GM23338 (cell line): ENCODE data around the gene CFAP298. TPM values are rescaled to one million over a fixed set of nuclear protein-coding genes. Genes with fewer than 3 reads are reported as not detected.

Source experiments
- ATAC-seq: fragments of 200-7000 bp; cut with Tn5 transposase; 3 replicates; pipeline ENCODE4 v1.9.1; 2020
- DNase-seq: peaks from one replicate; pipeline ENCODE4 v3.0.0-alpha.2; 2015; ENCODE audit warnings: low spot score
- H2AFZ ChIP-seq: fragments of 200-600 bp; sonication (generic); 2 replicates; pipeline ENCODE4 v1.8.0; 2016; ENCODE audit warnings: antibody characterized with exemption, mild to moderate bottlenecking, moderate library complexity
- H3F3A ChIP-seq: fragments of 200-600 bp; sonication (generic); replicated peaks from 2 replicates; pipeline ENCODE4 v1.8.0; 2017; ENCODE audit warnings: antibody characterized with exemption, mixed run types, low read depth
- H3K27ac ChIP-seq: fragments of 200-600 bp; sonication (generic); 2 replicates; pipeline ENCODE4 v1.6.1; 2016; ENCODE audit warnings: low read depth
- H3K27me3 ChIP-seq: fragments of 200-600 bp; sonication (generic); 2 replicates; pipeline ENCODE4 v1.8.0; 2016; ENCODE audit warnings: mild to moderate bottlenecking, mixed run types, moderate library complexity; ENCODE audit not compliant: insufficient read depth
- H3K36me3 ChIP-seq: fragments of 200-600 bp; sonication (generic); 2 replicates; pipeline ENCODE4 v1.8.0; 2016; ENCODE audit warnings: mild to moderate bottlenecking; ENCODE audit not compliant: insufficient read depth
- H3K4me1 ChIP-seq: fragments of 200-600 bp; sonication (generic); 2 replicates; pipeline ENCODE4 v1.8.0; 2016; ENCODE audit warnings: mild to moderate bottlenecking, moderate library complexity; ENCODE audit not compliant: insufficient read depth
- H3K4me2 ChIP-seq: fragments of 200-600 bp; sonication (generic); 2 replicates; pipeline ENCODE4 v1.7.1; 2017; ENCODE audit warnings: mixed run types
- H3K4me3 ChIP-seq: fragments of 200-600 bp; sonication (generic); 2 replicates; pipeline ENCODE4 v1.6.1; 2016; ENCODE audit warnings: mixed run types
- H3K79me2 ChIP-seq: fragments of 200-600 bp; sonication (generic); replicated peaks from 2 replicates; pipeline ENCODE4 v1.8.0; 2017; ENCODE audit warnings: mild to moderate bottlenecking; ENCODE audit not compliant: insufficient read depth
- H3K9me2 ChIP-seq: fragments of 200-600 bp; sonication (generic); 2 replicates; pipeline ENCODE4 v1.8.0; 2017; ENCODE audit not compliant: insufficient read depth
- H4K20me1 ChIP-seq: fragments of 200-600 bp; sonication (generic); replicated peaks from 2 replicates; pipeline ENCODE4 v1.8.0; 2017; ENCODE audit warnings: mild to moderate bottlenecking; ENCODE audit not compliant: insufficient read depth
- H3K27ac Mint-ChIP-seq: 2 replicates; pipeline ENCODE4 v1.8.0; 2020; ENCODE audit warnings: inconsistent platforms, mild to moderate bottlenecking, moderate library complexity, mixed read lengths
- H3K27me3 Mint-ChIP-seq: 3 replicates; pipeline ENCODE4 v1.8.0; 2022; ENCODE audit warnings: low read depth, mild to moderate bottlenecking, moderate library complexity, mixed read lengths, inconsistent platforms; ENCODE audit not compliant: insufficient read depth, poor library complexity
- H3K36me3 Mint-ChIP-seq: 3 replicates; pipeline ENCODE4 v1.8.0; 2021; ENCODE audit warnings: low read depth, mild to moderate bottlenecking, inconsistent platforms, moderate library complexity, mixed read lengths
- H3K4me1 Mint-ChIP-seq: 3 replicates; pipeline ENCODE4 v1.8.0; 2020; ENCODE audit warnings: mild to moderate bottlenecking, inconsistent platforms, mixed read lengths
- H3K4me3 Mint-ChIP-seq: 3 replicates; pipeline ENCODE4 v1.8.0; 2021; ENCODE audit warnings: moderate library complexity, mild to moderate bottlenecking, inconsistent platforms, mixed read lengths
- H3K9me3 Mint-ChIP-seq: 3 replicates; pipeline ENCODE4 v1.8.0; 2020; ENCODE audit warnings: moderate library complexity, mild to moderate bottlenecking, inconsistent platforms, mixed read lengths
- CREB1 ChIP-seq: fragments of 250-450 bp; sonication (Bioruptor Pico); IDR thresholded peaks from 2 replicates; pipeline ENCODE4 v1.5.0; 2020; ENCODE audit warnings: low read depth, mild to moderate bottlenecking, moderate library complexity
- EZH2 ChIP-seq: fragments of 200-600 bp; sonication (generic); IDR thresholded peaks from one replicate; pipeline ENCODE4 v1.8.0; 2017; ENCODE audit warnings: antibody characterized with exemption, mild to moderate bottlenecking, low read depth; ENCODE audit not compliant: unreplicated experiment
- EZH2phosphoT487 ChIP-seq: fragments of 200-600 bp; sonication (generic); IDR thresholded peaks from one replicate; pipeline ENCODE4 v1.8.1; 2018; ENCODE audit warnings: antibody characterized with exemption; ENCODE audit not compliant: unreplicated experiment
- JUNB ChIP-seq: IDR thresholded peaks from one replicate; pipeline ENCODE4 v1.6.1; 2016; ENCODE audit warnings: antibody characterized with exemption; ENCODE audit not compliant: unreplicated experiment
- NANOG ChIP-seq: IDR thresholded peaks from 2 replicates; pipeline ENCODE4 v1.6.1; 2016; ENCODE audit warnings: antibody characterized with exemption, borderline replicate concordance
- POLR2AphosphoS5 ChIP-seq: IDR thresholded peaks from 2 replicates; pipeline ENCODE4 v1.6.1; 2016; ENCODE audit warnings: antibody characterized with exemption, low read depth
- STAT1 ChIP-seq: IDR thresholded peaks from one replicate; pipeline ENCODE4 v1.6.1; 2016; ENCODE audit warnings: antibody characterized with exemption; ENCODE audit not compliant: unreplicated experiment
- ZNF114 ChIP-seq: fragments of 250-450 bp; sonication (Bioruptor Pico); IDR thresholded peaks from 2 replicates; pipeline ENCODE4 v1.5.0; 2020; ENCODE audit warnings: mild to moderate bottlenecking, moderate library complexity
- ZNF331 ChIP-seq: fragments of 250-450 bp; sonication (Bioruptor Pico); IDR thresholded peaks from 2 replicates; pipeline ENCODE4 v1.5.0; 2020; ENCODE audit warnings: low read depth, mild to moderate bottlenecking, moderate library complexity
- polyA plus RNA-seq: library from polyadenylated mRNA; unstranded; fragments of >200 nt; fragmentation: Nextera tagmentation; extraction: Ambion mirVana; gene quantifications from 2 replicates; pipeline ENCODE4 v1.2.1, GENCODE V29; 2016
- total RNA-seq: library from RNA; depleted of rRNA; stranded (reverse); fragments of >200 nt; shearing (Covaris generic); gene quantifications from 2 replicates; pipeline ENCODE4 v1.2.3, GENCODE V29; 2014
- TF ChIP-seq, protein P1 (sequence below): IDR thresholded peaks from 2 replicates; pipeline ENCODE4 v1.6.1; 2016; ENCODE audit warnings: antibody characterized with exemption
- TF ChIP-seq, protein P2 (sequence below), 2 experiments: fragments of 200-600 bp in 1 of 2; sonication (generic) in 1 of 2; conservative IDR thresholded peaks; 2 replicates each; pipeline versions ENCODE4 v1.5.1 to v1.6.1; 2016 to 2017; ENCODE audit warnings: antibody characterized with exemption in 2 of 2, low read depth in 2 of 2, mild to moderate bottlenecking in 2 of 2, moderate library complexity in 1 of 2
- TF ChIP-seq, protein P3 (sequence below): IDR thresholded peaks from one replicate; pipeline ENCODE4 v1.6.1; 2018; ENCODE audit warnings: antibody characterized with exemption; ENCODE audit not compliant: unreplicated experiment
- TF ChIP-seq, protein P4 (sequence below): fragments of 250-450 bp; sonication (Bioruptor Pico); IDR thresholded peaks from 2 replicates; pipeline ENCODE4 v1.5.0; 2020; ENCODE audit warnings: mild to moderate bottlenecking, moderate library complexity

CFAP298 gene
- total and polyA plus RNA-seq, 2 experiments from 2014 or later, result 46.6 to 157 TPM

DNA sequence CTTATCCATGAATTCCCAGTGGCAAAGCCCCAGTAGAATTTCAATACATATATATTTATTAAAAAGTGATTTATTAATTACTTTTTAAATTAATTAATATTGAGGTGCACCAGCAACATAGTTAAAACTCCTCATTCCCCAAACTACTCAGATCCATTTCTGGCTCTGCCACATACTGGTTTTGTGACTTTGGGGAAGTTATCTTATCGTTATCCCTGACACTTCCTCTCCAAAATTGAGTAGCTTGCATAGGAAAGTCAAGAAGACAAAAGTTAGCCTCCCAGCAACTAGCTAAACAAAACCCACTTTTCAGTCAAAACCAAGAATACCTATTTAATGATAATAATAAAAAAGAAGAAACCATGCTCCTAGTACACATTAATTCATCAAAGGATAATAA, 62.7 kb downstream of the CFAP298 start:
- Mint-ChIP-seq H3K27me3 (peaks cover 1% of the 10 kb centered on the region), H3K4me1 (peaks cover 7% of the 10 kb centered on the region), H3K36me3 (no peaks in the 10 kb centered on the region), H3K9me3 (no peaks in the 10 kb centered on the region), H3K4me3 (no peak overlapping the region), H3K27ac (no peak overlapping the region)
- no peak for TF ChIP-seq NANOG
- TF ChIP-seq EZH2phosphoT487, result no peak
- TF ChIP-seq, protein P1, sequence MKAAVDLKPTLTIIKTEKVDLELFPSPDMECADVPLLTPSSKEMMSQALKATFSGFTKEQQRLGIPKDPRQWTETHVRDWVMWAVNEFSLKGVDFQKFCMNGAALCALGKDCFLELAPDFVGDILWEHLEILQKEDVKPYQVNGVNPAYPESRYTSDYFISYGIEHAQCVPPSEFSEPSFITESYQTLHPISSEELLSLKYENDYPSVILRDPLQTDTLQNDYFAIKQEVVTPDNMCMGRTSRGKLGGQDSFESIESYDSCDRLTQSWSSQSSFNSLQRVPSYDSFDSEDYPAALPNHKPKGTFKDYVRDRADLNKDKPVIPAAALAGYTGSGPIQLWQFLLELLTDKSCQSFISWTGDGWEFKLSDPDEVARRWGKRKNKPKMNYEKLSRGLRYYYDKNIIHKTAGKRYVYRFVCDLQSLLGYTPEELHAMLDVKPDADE, result no peak
- TF ChIP-seq ZNF114 (CRISPR knock-in tag), result no peak
- TF ChIP-seq ZNF331 (CRISPR knock-in tag), result no peak
- TF ChIP-seq, protein P2, sequence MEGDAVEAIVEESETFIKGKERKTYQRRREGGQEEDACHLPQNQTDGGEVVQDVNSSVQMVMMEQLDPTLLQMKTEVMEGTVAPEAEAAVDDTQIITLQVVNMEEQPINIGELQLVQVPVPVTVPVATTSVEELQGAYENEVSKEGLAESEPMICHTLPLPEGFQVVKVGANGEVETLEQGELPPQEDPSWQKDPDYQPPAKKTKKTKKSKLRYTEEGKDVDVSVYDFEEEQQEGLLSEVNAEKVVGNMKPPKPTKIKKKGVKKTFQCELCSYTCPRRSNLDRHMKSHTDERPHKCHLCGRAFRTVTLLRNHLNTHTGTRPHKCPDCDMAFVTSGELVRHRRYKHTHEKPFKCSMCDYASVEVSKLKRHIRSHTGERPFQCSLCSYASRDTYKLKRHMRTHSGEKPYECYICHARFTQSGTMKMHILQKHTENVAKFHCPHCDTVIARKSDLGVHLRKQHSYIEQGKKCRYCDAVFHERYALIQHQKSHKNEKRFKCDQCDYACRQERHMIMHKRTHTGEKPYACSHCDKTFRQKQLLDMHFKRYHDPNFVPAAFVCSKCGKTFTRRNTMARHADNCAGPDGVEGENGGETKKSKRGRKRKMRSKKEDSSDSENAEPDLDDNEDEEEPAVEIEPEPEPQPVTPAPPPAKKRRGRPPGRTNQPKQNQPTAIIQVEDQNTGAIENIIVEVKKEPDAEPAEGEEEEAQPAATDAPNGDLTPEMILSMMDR (conservative IDR thresholded peaks at IDR 0.05; ENCODE audit: low read depth in 2 of 2), result no peak
- TF ChIP-seq CREB1 (CRISPR knock-in tag), result no peak
- TF ChIP-seq, protein P3, sequence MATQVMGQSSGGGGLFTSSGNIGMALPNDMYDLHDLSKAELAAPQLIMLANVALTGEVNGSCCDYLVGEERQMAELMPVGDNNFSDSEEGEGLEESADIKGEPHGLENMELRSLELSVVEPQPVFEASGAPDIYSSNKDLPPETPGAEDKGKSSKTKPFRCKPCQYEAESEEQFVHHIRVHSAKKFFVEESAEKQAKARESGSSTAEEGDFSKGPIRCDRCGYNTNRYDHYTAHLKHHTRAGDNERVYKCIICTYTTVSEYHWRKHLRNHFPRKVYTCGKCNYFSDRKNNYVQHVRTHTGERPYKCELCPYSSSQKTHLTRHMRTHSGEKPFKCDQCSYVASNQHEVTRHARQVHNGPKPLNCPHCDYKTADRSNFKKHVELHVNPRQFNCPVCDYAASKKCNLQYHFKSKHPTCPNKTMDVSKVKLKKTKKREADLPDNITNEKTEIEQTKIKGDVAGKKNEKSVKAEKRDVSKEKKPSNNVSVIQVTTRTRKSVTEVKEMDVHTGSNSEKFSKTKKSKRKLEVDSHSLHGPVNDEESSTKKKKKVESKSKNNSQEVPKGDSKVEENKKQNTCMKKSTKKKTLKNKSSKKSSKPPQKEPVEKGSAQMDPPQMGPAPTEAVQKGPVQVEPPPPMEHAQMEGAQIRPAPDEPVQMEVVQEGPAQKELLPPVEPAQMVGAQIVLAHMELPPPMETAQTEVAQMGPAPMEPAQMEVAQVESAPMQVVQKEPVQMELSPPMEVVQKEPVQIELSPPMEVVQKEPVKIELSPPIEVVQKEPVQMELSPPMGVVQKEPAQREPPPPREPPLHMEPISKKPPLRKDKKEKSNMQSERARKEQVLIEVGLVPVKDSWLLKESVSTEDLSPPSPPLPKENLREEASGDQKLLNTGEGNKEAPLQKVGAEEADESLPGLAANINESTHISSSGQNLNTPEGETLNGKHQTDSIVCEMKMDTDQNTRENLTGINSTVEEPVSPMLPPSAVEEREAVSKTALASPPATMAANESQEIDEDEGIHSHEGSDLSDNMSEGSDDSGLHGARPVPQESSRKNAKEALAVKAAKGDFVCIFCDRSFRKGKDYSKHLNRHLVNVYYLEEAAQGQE, result no peak
- TF ChIP-seq EZH2, result no peak
- no peak for TF ChIP-seq JUNB
- TF ChIP-seq, protein P4, sequence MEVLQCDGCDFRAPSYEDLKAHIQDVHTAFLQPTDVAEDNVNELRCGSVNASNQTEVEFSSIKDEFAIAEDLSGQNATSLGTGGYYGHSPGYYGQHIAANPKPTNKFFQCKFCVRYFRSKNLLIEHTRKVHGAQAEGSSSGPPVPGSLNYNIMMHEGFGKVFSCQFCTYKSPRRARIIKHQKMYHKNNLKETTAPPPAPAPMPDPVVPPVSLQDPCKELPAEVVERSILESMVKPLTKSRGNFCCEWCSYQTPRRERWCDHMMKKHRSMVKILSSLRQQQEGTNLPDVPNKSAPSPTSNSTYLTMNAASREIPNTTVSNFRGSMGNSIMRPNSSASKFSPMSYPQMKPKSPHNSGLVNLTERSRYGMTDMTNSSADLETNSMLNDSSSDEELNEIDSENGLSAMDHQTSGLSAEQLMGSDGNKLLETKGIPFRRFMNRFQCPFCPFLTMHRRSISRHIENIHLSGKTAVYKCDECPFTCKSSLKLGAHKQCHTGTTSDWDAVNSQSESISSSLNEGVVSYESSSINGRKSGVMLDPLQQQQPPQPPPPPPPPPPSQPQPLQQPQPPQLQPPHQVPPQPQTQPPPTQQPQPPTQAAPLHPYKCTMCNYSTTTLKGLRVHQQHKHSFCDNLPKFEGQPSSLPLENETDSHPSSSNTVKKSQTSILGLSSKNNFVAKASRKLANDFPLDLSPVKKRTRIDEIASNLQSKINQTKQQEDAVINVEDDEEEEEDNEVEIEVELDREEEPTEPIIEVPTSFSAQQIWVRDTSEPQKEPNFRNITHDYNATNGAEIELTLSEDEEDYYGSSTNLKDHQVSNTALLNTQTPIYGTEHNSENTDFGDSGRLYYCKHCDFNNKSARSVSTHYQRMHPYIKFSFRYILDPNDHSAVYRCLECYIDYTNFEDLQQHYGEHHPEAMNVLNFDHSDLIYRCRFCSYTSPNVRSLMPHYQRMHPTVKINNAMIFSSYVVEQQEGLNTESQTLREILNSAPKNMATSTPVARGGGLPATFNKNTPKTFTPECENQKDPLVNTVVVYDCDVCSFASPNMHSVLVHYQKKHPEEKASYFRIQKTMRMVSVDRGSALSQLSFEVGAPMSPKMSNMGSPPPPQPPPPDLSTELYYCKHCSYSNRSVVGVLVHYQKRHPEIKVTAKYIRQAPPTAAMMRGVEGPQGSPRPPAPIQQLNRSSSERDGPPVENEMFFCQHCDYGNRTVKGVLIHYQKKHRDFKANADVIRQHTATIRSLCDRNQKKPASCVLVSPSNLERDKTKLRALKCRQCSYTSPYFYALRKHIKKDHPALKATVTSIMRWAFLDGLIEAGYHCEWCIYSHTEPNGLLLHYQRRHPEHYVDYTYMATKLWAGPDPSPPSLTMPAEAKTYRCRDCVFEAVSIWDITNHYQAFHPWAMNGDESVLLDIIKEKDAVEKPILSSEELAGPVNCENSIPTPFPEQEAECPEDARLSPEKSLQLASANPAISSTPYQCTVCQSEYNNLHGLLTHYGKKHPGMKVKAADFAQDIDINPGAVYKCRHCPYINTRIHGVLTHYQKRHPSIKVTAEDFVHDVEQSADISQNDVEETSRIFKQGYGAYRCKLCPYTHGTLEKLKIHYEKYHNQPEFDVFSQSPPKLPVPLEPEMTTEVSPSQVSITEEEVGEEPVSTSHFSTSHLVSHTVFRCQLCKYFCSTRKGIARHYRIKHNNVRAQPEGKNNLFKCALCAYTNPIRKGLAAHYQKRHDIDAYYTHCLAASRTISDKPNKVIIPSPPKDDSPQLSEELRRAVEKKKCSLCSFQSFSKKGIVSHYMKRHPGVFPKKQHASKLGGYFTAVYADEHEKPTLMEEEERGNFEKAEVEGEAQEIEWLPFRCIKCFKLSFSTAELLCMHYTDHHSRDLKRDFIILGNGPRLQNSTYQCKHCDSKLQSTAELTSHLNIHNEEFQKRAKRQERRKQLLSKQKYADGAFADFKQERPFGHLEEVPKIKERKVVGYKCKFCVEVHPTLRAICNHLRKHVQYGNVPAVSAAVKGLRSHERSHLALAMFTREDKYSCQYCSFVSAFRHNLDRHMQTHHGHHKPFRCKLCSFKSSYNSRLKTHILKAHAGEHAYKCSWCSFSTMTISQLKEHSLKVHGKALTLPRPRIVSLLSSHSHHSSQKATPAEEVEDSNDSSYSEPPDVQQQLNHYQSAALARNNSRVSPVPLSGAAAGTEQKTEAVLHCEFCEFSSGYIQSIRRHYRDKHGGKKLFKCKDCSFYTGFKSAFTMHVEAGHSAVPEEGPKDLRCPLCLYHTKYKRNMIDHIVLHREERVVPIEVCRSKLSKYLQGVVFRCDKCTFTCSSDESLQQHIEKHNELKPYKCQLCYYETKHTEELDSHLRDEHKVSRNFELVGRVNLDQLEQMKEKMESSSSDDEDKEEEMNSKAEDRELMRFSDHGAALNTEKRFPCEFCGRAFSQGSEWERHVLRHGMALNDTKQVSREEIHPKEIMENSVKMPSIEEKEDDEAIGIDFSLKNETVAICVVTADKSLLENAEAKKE, result no peak
- TF ChIP-seq STAT1, result no peak
- no peak for TF ChIP-seq POLR2AphosphoS5
- Histone ChIP-seq H3K27me3 (no peaks in the 10 kb centered on the region), H3K79me2 (no peaks in the 10 kb centered on the region), H3K4me1 (no peaks in the 10 kb centered on the region; the same call in 1 of the 2 replicates), H3K36me3 (no peaks in the 10 kb centered on the region), H3K9me2 (no peaks in the 10 kb centered on the region), H3K27ac (no peak overlapping the region), H2AFZ (no peak overlapping the region), H3K4me3 (no peak overlapping the region), H3F3A (0 out of 2 replicates have a peak, but pooled peaks cover 2% of the 10 kb centered on the region), H3K4me2 (no peak overlapping the region), H4K20me1 (no peaks in the 10 kb centered on the region)
- ATAC-seq (no peak), DNase-seq (no peak)
